Activated T-cell treated with anti-CD3 and anti-CD28 coated beads, Interleukin-2, amount 50 U/mL, for 1 hour (primary cell): ENCODE data around the gene DACH1.

Source experiments
- DNase-seq: peaks from one replicate; pipeline ENCODE4 v3.0.0-alpha.2; 2020

DACH1 gene

GRCh38 chr13:71474936-71475335, 392.1 kb downstream of the DACH1 start:
- DNase-seq, result no peak

- DNase-seq, result no peak
Measured at GRCh38 chr13:71469626-71470025, 397.4 kb downstream of the DACH1 start.

GRCh38 chr13:71464686-71465085, 402.3 kb downstream of the DACH1 start:
- DNase-seq, result no peak

- DNase-seq, result no peak
Measured at GRCh38 chr13:71461892-71462291, 405.1 kb downstream of the DACH1 start.

- no peak for DNase-seq
Measured at GRCh38 chr13:71460211-71460610, 406.8 kb downstream of the DACH1 start.

- no peak for DNase-seq
Measured at GRCh38 chr13:71459708-71460107, 407.3 kb downstream of the DACH1 start.

GRCh38 chr13:71457645-71458044, 409.4 kb downstream of the DACH1 start:
- no peak for DNase-seq

GRCh38 chr13:71456136-71456535, 410.9 kb downstream of the DACH1 start:
- no peak for DNase-seq

GRCh38 chr13:71454509-71454908, 412.5 kb downstream of the DACH1 start:
- DNase-seq, result no peak

- DNase-seq, result no peak
Measured at GRCh38 chr13:71448080-71448630, 418.8 kb downstream of the DACH1 start.

GRCh38 chr13:71437704-71438103, 429.3 kb downstream of the DACH1 start:
- DNase-seq, result no peak

- no peak for DNase-seq
Measured at GRCh38 chr13:71430681-71431080, 436.3 kb downstream of the DACH1 start.

- no peak for DNase-seq
Measured at GRCh38 chr13:71417205-71417604, 449.8 kb downstream of the DACH1 start.

- no peak for DNase-seq
Measured at GRCh38 chr13:71412231-71412630, 454.8 kb downstream of the DACH1 start.

GRCh38 chr13:71408416-71408815, 458.6 kb downstream of the DACH1 start:
- no peak for DNase-seq

GRCh38 chr13:71399631-71400215, 467.3 kb downstream of the DACH1 start:
- no peak for DNase-seq

GRCh38 chr13:71396149-71396548, 470.9 kb downstream of the DACH1 start:
- DNase-seq, result no peak

- no peak for DNase-seq
Measured at GRCh38 chr13:71395053-71395452, 472.0 kb downstream of the DACH1 start.

- no peak for DNase-seq
Measured at GRCh38 chr13:71394176-71394575, 472.8 kb downstream of the DACH1 start.
